Left lobe of liver (tissue), 2 donors: Measurements from ENCODE around the gene LMO7. TPM values are rescaled to one million over a fixed set of nuclear protein-coding genes. Genes with fewer than 3 reads are reported as not detected.
"Not testable (repeated sequence)": the region's sequence is repeated elsewhere in the genome, so short reads cannot be mapped to it uniquely, and the experiment has no call there.

Experiments
- ATAC-seq: fragments of 200-7000 bp; cut with Tn5 transposase; one replicate; pipeline ENCODE4 v1.9.1; 2020; ENCODE audit warnings: mild to moderate bottlenecking, moderate library complexity
- DNase-seq: peaks from one replicate; pipeline ENCODE4 v3.0.0-alpha.2; 2020; ENCODE audit warnings: low spot score
- total RNA-seq: library from RNA; stranded (reverse); gene quantifications from one replicate; pipeline ENCODE4 v1.2.1, GENCODE V29; 2021
- donor health status: DM: no; HTN: no; CAD: no; lungs with moderate emphysema.
- donor health status: DM: no; HTN: yes; CAD: no.

Gene LMO7
- total RNA-seq, 1 donor from 2014 or later = 52.0 TPM

DNA sequence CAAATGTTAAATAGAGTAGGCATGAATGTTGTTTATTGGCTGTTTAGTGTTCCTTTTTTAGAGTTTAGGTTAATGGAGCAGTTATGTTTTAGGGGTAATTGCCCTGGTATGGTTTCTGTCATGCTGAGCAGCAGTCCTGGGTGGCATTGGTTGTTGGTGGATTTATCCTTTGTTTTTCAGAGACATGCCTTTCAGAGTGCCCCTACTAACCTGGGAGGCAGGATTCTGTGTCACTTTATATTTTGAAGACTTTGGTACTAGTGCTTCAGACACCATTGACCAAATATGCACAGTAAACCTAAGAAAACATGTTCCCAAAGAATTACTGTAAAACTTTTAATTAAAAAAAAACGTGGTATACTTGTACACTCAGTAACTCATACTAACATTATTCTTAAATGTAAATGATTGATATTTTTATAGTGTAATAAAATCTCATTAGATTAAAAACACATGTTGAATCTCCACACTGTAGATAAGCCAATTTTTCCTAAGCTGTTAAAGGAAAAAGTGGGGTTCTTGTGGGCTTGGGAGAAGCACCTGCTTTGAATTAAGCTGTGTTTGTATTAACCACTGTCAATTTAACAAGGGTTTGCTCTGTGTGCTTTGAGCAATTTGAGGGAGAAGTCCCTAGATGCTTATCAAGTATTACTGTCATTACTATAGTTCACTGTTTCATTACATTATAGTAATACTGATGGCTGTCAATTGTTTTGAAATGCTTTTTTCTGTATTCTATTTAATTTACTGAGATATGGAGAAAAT lies 133.2 kb downstream of the LMO7 start:
- no peak for DNase-seq
- no peak for ATAC-seq

- peak; percentile 12 for ATAC-seq
- no peak for DNase-seq
Observed at GRCh38 chr13:75770164-75770563, 134.0 kb downstream of the LMO7 start.

GRCh38 chr13:75770592-75771011 lies 134.5 kb downstream of the LMO7 start:
- DNase-seq (no peak), ATAC-seq (peak; percentile 40)

- no peak for DNase-seq
- no peak for ATAC-seq
Observed at GRCh38 chr13:75771226-75771625, 135.1 kb downstream of the LMO7 start.

DNA sequence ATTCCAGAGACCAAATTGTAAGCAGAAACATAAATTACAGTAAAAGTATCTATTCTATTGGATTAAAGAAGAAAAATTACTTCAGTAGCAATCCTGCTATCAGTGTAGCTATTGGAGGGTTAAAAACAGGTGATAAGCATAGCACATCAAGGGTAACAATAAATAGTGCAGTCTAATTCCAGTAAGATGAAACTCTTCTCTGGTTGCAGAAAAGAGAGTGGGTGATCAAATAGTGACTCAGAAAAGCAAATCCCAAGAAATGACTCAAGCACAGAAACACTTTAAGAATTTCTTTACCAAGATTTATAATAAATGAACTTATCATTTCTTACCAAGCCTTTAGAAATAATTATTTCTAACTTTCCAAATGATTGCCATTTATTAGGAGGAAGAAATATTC lies 135.7 kb downstream of the LMO7 start:
- DNase-seq = no peak
- ATAC-seq = no peak

GRCh38 chr13:75774176-75774575 lies 138.0 kb downstream of the LMO7 start:
- DNase-seq (no peak), ATAC-seq (no peak)

DNA sequence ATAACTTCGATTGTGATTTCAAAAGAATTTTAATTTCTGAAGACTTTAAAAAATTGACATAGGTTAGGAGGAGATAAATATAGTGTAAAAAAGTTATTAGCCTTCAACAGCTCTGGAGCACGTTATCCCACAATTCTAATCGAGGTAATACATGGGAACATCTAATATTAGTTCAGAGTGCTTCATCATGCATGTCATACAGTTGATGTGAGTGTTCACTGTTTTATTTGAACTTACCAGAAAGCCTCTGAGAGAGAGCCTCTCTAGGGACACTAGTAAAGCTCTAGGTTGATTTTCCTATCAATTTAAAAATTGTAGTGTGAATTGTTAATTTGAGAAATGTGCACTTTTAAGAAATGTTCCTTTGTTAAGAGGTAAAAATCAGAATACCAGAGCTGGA lies 140.4 kb downstream of the LMO7 start:
- DNase-seq (no peak), ATAC-seq (no peak)

GRCh38 chr13:75779393-75779792 lies 143.3 kb downstream of the LMO7 start:
- DNase-seq = no peak
- ATAC-seq = no peak

- ATAC-seq, DNase-seq: not testable (repeated sequence)
Observed at GRCh38 chr13:75780103-75780502, 144.0 kb downstream of the LMO7 start.

DNA sequence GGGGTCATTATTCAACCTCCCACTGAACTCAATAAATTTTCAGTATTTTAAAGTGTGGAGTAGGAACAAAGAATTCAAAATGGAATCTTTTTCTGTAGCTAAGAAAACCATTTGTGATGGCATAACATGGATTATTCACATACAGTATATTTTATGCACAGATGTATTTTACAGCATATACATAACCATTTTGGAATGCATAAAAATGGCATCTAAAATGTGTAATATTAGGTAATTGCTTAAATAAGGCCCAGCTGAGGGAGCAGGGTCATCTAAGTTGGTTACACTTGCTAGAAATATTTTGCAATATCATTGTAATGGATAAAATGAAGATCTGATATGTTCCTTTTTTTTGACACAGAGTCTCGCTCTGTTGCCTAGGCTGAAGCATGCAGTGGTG lies 146.9 kb downstream of the LMO7 start:
- ATAC-seq = peak; percentile 28
- no peak for DNase-seq

DNA sequence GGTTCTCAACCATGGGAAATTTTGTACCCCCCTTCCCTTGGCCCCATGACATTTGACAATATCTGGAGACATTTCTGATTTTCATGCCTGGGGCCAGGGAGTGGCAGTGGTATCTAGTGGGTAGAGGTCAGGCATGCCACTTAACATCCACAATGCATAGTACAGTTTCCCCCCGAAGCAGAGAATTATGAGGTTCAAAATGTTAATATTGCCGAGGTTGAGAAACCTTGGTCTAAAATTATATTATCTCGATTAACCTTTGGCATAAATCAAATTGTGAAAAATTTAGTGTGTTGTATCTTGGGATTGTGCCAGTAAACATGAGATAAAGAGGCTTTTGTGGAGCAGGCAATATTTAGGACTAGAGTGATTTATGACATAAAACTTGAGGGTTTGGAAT lies 147.9 kb downstream of the LMO7 start:
- no peak for DNase-seq
- ATAC-seq = peak; percentile 13

- DNase-seq (no peak), ATAC-seq (no peak)
Observed at GRCh38 chr13:75785130-75785529, 149.0 kb downstream of the LMO7 start.

GRCh38 chr13:75787249-75787928 lies 151.3 kb downstream of the LMO7 start:
- ATAC-seq = no peak
- no peak for DNase-seq

- no peak for DNase-seq
Observed at GRCh38 chr13:75788481-75788981, 152.4 kb downstream of the LMO7 start.

DNA sequence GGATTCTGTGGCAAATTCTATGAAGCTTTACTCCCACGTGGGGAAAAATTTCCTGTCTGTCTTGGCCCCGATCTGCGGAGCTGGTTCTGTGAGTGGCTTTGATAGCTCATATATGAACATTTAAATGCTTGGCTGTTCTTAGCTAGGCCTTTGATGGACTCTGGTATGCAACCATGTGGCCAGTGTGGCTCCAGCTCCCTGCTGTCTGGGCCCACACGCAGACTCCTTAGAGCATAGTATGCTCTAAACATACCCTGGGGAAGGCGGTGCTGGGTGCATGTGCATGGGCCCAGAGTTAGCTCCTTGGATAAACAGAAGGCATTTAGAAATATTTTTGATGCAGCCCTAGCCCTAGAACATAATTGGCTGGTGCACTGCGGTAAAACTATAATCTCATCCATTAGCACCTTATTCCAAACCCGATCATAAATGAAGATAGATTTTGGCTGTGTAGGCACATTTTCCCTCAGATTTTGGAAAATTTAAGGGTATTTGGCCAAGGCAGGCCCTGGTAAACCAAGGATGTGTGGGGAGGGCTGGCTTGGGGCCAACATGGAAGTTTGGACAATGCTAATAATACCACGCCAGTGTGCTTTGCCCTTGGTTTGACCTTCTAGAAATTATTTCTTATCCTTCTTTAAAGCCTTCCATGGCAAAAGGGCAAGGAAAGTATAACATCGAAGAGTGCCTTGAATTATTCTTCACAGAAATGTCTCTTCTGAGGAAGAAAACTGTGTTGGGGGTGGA lies 153.5 kb downstream of the LMO7 start:
- no peak for ATAC-seq
- no peak for DNase-seq

More at GRCh38 chr13:75788481-75788981, 152.4 kb downstream of the LMO7 start:
- peak; percentile 59 for ATAC-seq

- ATAC-seq = no peak
Observed at GRCh38 chr13:75790198-75790970, 154.3 kb downstream of the LMO7 start.

GRCh38 chr13:75792526-75793187 lies 156.5 kb downstream of the LMO7 start:
- DNase-seq = peak; percentile 68
- peak; percentile 89 for ATAC-seq

More at GRCh38 chr13:75790198-75790970, 154.3 kb downstream of the LMO7 start:
- no peak for DNase-seq

DNA sequence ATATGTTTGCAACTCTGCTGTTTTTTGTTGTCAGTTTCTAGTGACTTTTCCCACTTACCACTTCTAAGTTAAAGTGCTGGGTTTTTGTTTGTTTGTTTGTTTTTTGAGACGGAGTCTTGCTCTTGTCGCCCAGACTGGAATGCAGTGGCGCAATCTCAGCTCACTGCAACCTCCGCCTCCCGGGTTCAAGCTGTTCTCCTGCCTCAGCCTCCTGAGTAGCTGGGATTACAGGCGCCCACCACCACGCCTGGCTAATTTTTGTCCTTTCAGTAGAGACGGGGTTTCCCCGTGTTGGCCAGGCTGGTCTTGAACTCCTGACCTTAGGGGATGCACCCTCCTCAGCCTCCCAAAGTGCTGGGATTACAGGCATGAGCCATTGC lies 157.0 kb downstream of the LMO7 start:
- not testable (repeated sequence) for DNase-seq, ATAC-seq

GRCh38 chr13:75794663-75795062 lies 158.5 kb downstream of the LMO7 start:
- peak; percentile 32 for ATAC-seq
- DNase-seq = no peak

- no peak for DNase-seq
- ATAC-seq = no peak
Observed at GRCh38 chr13:75795274-75795673, 159.1 kb downstream of the LMO7 start.
